ENCODE data around the gene TAF1. TPM values are rescaled to one million over a fixed set of nuclear protein-coding genes. Genes with fewer than 3 reads are reported as not detected.

The TAF1 gene
- total and polyA plus RNA-seq, 2 donors (not counting 3 experiments of a cell fraction or from before 2014, with no cell fraction given), result 8.2 to 41.0 TPM

- H3K79me2 ChIP-seq (ENCODE audit: control insufficient read depth, insufficient read depth, low read length), result no peaks in the 10 kb centered on the region
- H3K27me3 ChIP-seq (ENCODE audit: control insufficient read depth in 2 of 2, insufficient read depth in 2 of 2, low read length in 2 of 2), result no peaks in the 10 kb centered on the region
- no peaks in the 10 kb centered on the region for H4K20me1 ChIP-seq (replicated peaks; ENCODE audit: control insufficient read depth, extremely low read depth, insufficient read depth, low read length)
- H3K4me3 ChIP-seq (replicated peaks in 1 of 3; ENCODE audit: insufficient read depth in 1 of 3, low read depth in 1 of 3, low read length in 3 of 3), result no peak overlapping the region
- dilution Hi-C loops (cut with MboI; ENCODE audit: extremely low pct_ligation_motif_present, low sequenced_read_pairs) (no loop called here), intact Hi-C loops (cut with micrococcal nuclease) (no loop called here)
- BruUV-seq (replicated peaks), result no TSS peak
- TF ChIP-seq POLR2A (IDR thresholded peaks at IDR 0.05; ENCODE audit: low read depth, low read length) (no peak), MAX (IDR thresholded peaks at IDR 0.05; ENCODE audit: insufficient read depth, insufficient read length) (no peak), MYC (IDR thresholded peaks at IDR 0.05; ENCODE audit: low read depth, low read length) (no peak), GATA2 (IDR thresholded peaks at IDR 0.05; ENCODE audit: insufficient read depth, insufficient read length, low read depth, low read length) (no peak), FOS (IDR thresholded peaks at IDR 0.05; ENCODE audit: borderline replicate concordance, insufficient read depth, low read length) (no peak), CTCF (IDR thresholded peaks at IDR 0.05; ENCODE audit: extremely low read depth in 1 of 2, insufficient read depth in 1 of 2, low read depth in 1 of 2, low read length in 2 of 2) (no peak), POLR2AphosphoS5 (IDR thresholded peaks at IDR 0.05; ENCODE audit: insufficient read depth, low read depth, low read length) (no peak), EZH2 (IDR thresholded peaks at IDR 0.05; ENCODE audit: borderline replicate concordance, low read depth, low read length, severe bottlenecking) (no peak), JUN (IDR thresholded peaks at IDR 0.05; ENCODE audit: borderline replicate concordance, insufficient read depth, insufficient read length, low read depth) (no peak)
- H3K4me1 ChIP-seq (ENCODE audit: control insufficient read depth, extremely low read depth, insufficient read depth, low read length), result no peaks in the 10 kb centered on the region
- no peak for FAIRE-seq
- POLR2A ChIA-PET, result no interaction called here
- DNase-seq (ENCODE audit: low read depth, low spot score), result no peak
- no peak overlapping the region for H3K27ac ChIP-seq (ENCODE audit: insufficient read depth, low read depth, low read length)
- H3K9me1 ChIP-seq (replicated peaks; ENCODE audit: control insufficient read depth, extremely low read depth, insufficient read depth, low read length), result no peaks in the 10 kb centered on the region
- CTCF ChIA-PET, result no interaction called here
- H3K9ac ChIP-seq (replicated peaks; ENCODE audit: extremely low read depth, insufficient read depth, low read length), result no peak overlapping the region
- H3K36me3 ChIP-seq (ENCODE audit: control insufficient read depth in 2 of 2, extremely low read depth in 1 of 2, insufficient read depth in 2 of 2, low read length in 2 of 2), result peaks cover 11 to 14% of the 10 kb centered on the region in 2 experiments
- no peak overlapping the region for H2AFZ ChIP-seq (ENCODE audit: low read depth, low read length)
- H3K9me3 ChIP-seq (replicated peaks; ENCODE audit: control insufficient read depth, insufficient read depth, low read length), result no peaks in the 10 kb centered on the region
- H3K4me2 ChIP-seq (ENCODE audit: insufficient read depth, low read length), result no peak overlapping the region
Observed at GRCh38 chrX:71393919-71394318, 27.8 kb downstream of the TAF1 start.
